Prostate gland (tissue), 2 donors: ENCODE results near the gene CAPN5. TPM values are rescaled to one million over a fixed set of nuclear protein-coding genes. Genes with fewer than 3 reads are reported as not detected.

ENCODE experiments used
- DNase-seq: peaks from one replicate; pipeline ENCODE4 v3.0.0-alpha.2; 2019; ENCODE audit warnings: low spot score
- H3K27ac ChIP-seq, 2 donors: fragments of 200-600 bp; sonication (generic); 2 replicates each; pipeline ENCODE4 v1.5.1; 2017 to 2019
- H3K27me3 ChIP-seq: fragments of 200-600 bp; sonication (generic); replicated peaks from 2 replicates; pipeline ENCODE4 v1.5.1; 2019; ENCODE audit not compliant: insufficient read depth
- H3K36me3 ChIP-seq, 2 donors: fragments of 200-600 bp; sonication (generic); 1 replicate in 1 of 2; 2 replicates in 1 of 2; pipeline versions ENCODE4 v1.5.1 to v1.8.1; 2017 to 2019
- H3K4me1 ChIP-seq: fragments of 200-600 bp; sonication (generic); replicated peaks from 2 replicates; pipeline ENCODE4 v1.5.1; 2019
- H3K4me3 ChIP-seq, 2 donors: fragments of 200-600 bp; sonication (generic); 2 replicates each; pipeline ENCODE4 v1.5.1; 2017 to 2019
- H3K9me3 ChIP-seq: fragments of 200-600 bp; sonication (generic); 2 replicates; pipeline ENCODE4 v1.5.1; 2017
- POLR2A ChIP-seq: fragments of 450-650 bp; IDR thresholded peaks from one replicate; pipeline ENCODE4 v1.6.1; 2016; ENCODE audit warnings: antibody characterized with exemption, mild to moderate bottlenecking
- POLR2AphosphoS5 ChIP-seq: sonication (generic); formaldehyde crosslinking; IDR thresholded peaks from one replicate; pipeline ENCODE4 v1.6.1; 2017; ENCODE audit warnings: antibody characterized with exemption
- WGBS: methylation state at CpG from one replicate; pipeline ENCODE4 v1.1.5; 2018; 5-methylcytosine and 5-hydroxymethylcytosine counted together
- intact Hi-C: fragments of 100-400 bp; cut with DNase I; formaldehyde crosslinking; loops from one replicate; pipeline ENCODE4 v1.14.2; 2022
- total RNA-seq, 2 donors: library from RNA; depleted of rRNA; stranded (reverse); fragments of >200 nt; gene quantifications; one replicate each; pipeline ENCODE4 v1.1.0, GENCODE V29; 2016
- TF ChIP-seq, protein P1 (sequence below), 4 experiments: fragments of 200-600 bp in 2 of 4; fragments of 450-650 bp in 2 of 4; sonication (generic) in 2 of 4; IDR thresholded peaks; 1 replicate in 3 of 4; 2 replicates in 1 of 4; pipeline ENCODE4 v1.5.1; 2016 to 2019; ENCODE audit warnings: antibody characterized with exemption in 4 of 4, mild to moderate bottlenecking in 2 of 4, moderate library complexity in 2 of 4

CAPN5 gene
- total RNA-seq, 2 donors from 2014 or later: 28.6 to 83.5 TPM

DNA sequence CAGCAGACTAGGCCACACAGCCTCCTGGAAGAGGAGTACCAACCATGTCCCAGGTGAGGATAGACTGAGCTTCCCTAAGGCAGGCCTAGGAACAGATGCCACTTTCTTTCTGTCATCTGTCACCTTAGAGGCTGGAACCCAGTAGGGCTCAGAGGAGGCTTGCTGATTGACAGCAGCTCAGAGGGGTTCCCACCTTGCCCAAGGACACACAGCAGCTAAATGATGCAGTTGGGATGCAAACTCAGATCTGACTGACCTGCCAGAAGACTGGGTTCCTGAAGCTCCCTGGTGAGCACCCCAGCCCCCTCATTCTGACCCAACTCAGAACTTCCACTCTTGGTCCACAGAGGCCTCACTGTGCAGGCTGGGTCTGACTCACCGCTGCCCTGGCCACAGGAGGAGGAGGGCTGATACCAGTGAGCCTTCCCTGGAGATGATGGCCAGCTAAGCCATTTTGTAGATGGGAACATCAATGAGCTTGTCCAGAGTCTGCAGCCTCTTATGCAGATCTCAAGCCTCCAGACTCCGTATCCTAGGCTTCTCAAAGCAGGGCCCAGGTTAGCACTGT is 14.0 kb downstream of the CAPN5 start:
- intact Hi-C loops: no loop called here
- H3K9me3 ChIP-seq: no peaks in the 10 kb centered on the region
- no peaks in the 10 kb centered on the region for H3K36me3 ChIP-seq
- no peak overlapping the region for H3K27ac ChIP-seq
- H3K4me1 ChIP-seq: no peaks in the 10 kb centered on the region
- no peak overlapping the region for H3K4me3 ChIP-seq
- 96% methylated on average over 2 of the region's 2 CpGs for WGBS
- TF ChIP-seq, protein P1, sequence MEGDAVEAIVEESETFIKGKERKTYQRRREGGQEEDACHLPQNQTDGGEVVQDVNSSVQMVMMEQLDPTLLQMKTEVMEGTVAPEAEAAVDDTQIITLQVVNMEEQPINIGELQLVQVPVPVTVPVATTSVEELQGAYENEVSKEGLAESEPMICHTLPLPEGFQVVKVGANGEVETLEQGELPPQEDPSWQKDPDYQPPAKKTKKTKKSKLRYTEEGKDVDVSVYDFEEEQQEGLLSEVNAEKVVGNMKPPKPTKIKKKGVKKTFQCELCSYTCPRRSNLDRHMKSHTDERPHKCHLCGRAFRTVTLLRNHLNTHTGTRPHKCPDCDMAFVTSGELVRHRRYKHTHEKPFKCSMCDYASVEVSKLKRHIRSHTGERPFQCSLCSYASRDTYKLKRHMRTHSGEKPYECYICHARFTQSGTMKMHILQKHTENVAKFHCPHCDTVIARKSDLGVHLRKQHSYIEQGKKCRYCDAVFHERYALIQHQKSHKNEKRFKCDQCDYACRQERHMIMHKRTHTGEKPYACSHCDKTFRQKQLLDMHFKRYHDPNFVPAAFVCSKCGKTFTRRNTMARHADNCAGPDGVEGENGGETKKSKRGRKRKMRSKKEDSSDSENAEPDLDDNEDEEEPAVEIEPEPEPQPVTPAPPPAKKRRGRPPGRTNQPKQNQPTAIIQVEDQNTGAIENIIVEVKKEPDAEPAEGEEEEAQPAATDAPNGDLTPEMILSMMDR (IDR thresholded peaks at IDR 0.05): no peak
- TF ChIP-seq POLR2A (no peak), POLR2AphosphoS5 (no peak)
- no peak for DNase-seq
- no peaks in the 10 kb centered on the region for H3K27me3 ChIP-seq

DNA sequence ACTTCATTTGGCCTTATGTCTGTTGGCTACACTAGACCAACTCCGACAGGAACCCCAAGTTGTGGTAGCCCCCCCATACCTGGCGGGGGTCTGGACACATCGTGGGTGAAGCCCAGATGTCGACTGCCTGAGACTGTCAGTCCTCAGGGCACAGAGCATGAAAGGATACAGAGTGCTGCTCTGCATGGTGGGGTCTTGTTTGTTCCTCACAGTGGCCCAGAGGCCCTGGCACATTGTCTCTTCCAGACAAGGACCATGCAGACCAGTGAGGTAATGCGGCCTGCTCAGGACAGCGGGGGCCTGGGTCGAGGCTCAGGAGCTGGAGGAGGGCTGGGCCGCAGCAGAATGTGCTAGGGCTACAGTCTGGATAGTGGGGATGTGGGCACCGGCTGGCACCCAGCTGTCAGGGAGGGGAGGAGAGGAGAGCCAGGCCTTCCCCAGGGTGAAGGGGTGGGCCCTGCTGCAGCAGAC is 14.6 kb downstream of the CAPN5 start:
- Histone ChIP-seq H3K36me3 (no peaks in the 10 kb centered on the region), H3K9me3 (no peaks in the 10 kb centered on the region), H3K27me3 (no peaks in the 10 kb centered on the region), H3K27ac (no peak overlapping the region), H3K4me1 (no peaks in the 10 kb centered on the region), H3K4me3 (no peak overlapping the region)
- TF ChIP-seq POLR2A (no peak), POLR2AphosphoS5 (no peak)
- TF ChIP-seq, protein P1 (IDR thresholded peaks at IDR 0.05): no peak
- WGBS: 88% methylated on average over 9 of the region's 9 CpGs
- DNase-seq: no peak
- intact Hi-C loops: no loop called here

- H3K27me3 ChIP-seq: no peaks in the 10 kb centered on the region
- no peak for TF ChIP-seq POLR2AphosphoS5
- TF ChIP-seq POLR2A: no peak
- TF ChIP-seq, protein P1 (IDR thresholded peaks at IDR 0.05): no peak
- H3K36me3 ChIP-seq: no peaks in the 10 kb centered on the region
- intact Hi-C loops: no loop called here
- 65% methylated on average over 10 of the region's 11 CpGs for WGBS
- H3K27ac ChIP-seq: peak overlapping the region in 1 of 2 donors; percentile 19
- no peak overlapping the region for H3K4me3 ChIP-seq
- no peak for DNase-seq
- no peaks in the 10 kb centered on the region for H3K9me3 ChIP-seq
- no peaks in the 10 kb centered on the region for H3K4me1 ChIP-seq
Measured at GRCh38 chr11:77081976-77082836, 15.4 kb downstream of the CAPN5 start.

GRCh38 chr11:77082838-77083565 is 16.2 kb downstream of the CAPN5 start:
- intact Hi-C loops: no loop called here
- TF ChIP-seq, protein P1 (IDR thresholded peaks at IDR 0.05): no peak
- TF ChIP-seq POLR2A (no peak), POLR2AphosphoS5 (no peak)
- 77% methylated on average over 15 of the region's 15 CpGs for WGBS
- DNase-seq: no peak
- Histone ChIP-seq H3K27ac (peak overlapping the region in 1 of 2 donors; percentile 19), H3K4me1 (peaks cover under 1% of the 10 kb centered on the region), H3K4me3 (no peak overlapping the region), H3K36me3 (no peaks in the 10 kb centered on the region), H3K27me3 (no peaks in the 10 kb centered on the region), H3K9me3 (no peaks in the 10 kb centered on the region)
